HUES48 (cell line): ENCODE data around the gene LIN28A.

Experiments used
- H3K27ac ChIP-seq: one replicate; pipeline ENCODE4 v1.7.0; 2013; ENCODE audit warnings: low read depth, low read length, inconsistent platforms
- H3K27me3 ChIP-seq: 2 replicates; pipeline ENCODE4 v1.6.1; 2013; ENCODE audit warnings: mild to moderate bottlenecking, low read length; ENCODE audit not compliant: control insufficient read depth, insufficient read depth
- H3K36me3 ChIP-seq: 2 replicates; pipeline ENCODE4 v1.6.1; 2013; ENCODE audit warnings: low read length; ENCODE audit not compliant: control insufficient read depth, insufficient read depth
- H3K4me1 ChIP-seq: 2 replicates; pipeline ENCODE4 v1.6.1; 2013; ENCODE audit warnings: mild to moderate bottlenecking, low read length; ENCODE audit not compliant: control insufficient read depth, insufficient read depth
- H3K4me3 ChIP-seq: 2 replicates; pipeline ENCODE4 v1.5.1; 2013; ENCODE audit warnings: mild to moderate bottlenecking, low read depth, low read length
- H3K9ac ChIP-seq: 2 replicates; pipeline ENCODE4 v1.6.1; 2013; ENCODE audit warnings: mild to moderate bottlenecking, low read depth, low read length, moderate library complexity
- H3K9me3 ChIP-seq: 2 replicates; pipeline ENCODE4 v1.6.1; 2013; ENCODE audit warnings: low read length; ENCODE audit not compliant: control insufficient read depth, insufficient read depth

The LIN28A gene, protein sequence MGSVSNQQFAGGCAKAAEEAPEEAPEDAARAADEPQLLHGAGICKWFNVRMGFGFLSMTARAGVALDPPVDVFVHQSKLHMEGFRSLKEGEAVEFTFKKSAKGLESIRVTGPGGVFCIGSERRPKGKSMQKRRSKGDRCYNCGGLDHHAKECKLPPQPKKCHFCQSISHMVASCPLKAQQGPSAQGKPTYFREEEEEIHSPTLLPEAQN

DNA sequence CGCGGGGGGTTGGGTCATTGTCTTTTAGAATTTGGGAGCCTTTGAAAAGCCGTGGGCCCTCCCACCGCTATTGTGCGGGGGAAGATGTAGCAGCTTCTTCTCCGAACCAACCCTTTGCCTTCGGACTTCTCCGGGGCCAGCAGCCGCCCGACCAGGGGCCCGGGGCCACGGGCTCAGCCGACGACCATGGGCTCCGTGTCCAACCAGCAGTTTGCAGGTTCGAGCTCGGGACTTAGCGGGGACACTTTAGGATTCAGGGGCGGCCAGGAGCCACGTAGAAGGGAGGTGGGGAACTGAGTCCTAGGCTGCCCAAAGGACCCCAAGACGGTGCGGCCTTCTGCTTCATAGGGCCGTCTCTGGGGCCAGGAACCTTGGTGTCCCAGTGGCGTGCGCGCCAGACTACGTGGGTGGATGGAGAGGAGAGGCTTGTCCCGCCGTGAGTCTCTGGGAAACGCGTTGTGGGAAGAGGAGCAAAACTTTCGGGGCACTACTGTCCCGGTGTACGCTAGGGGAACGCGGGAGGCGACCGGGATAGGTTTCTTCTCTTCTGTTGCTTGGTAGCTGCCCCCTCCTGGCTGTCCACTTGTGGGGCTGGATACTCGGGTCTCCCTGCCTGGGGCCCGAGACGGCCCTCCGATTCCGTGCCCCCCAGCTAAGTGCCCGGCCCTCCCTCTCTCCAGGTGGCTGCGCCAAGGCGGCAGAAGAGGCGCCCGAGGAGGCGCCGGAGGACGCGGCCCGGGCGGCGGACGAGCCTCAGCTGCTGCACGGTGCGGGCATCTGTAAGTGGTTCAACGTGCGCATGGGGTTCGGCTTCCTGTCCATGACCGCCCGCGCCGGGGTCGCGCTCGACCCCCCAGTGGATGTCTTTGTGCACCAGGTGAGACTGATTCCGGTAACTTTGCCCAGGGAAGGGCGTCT lies at the start of gene LIN28A:
TSS of gene LIN28A (plus strand) at position 112 of the 918 bp plus-strand sequence. CDS start at position 187, 75 bp downstream.
- H3K27ac ChIP-seq = peak within 1 kb of the TSS; percentile 98

DNA sequence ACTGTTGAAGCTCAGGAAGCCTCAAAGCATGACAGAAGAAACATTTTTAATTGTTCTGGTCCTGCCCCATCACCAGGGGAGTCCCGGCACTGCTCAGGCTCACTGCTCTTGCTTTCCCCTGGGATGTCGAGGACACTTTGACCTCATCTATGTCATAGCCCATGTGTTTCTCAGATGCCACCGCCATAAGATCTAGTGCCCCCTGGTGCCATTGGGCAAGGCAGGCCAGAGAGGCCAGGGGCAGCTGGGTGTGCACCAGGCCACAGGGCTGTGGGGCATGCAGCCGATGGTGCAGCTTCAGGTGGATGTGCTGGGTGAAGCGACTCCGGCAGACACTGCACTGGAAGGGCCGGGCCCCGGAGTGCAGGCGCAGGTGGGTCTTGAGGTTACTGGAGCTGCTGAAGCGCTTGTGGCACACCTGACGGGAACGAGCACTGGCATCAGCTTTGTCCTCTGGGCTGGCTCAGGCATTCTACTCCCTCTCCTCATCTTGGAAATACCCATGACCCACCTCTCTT lies 49.0 kb upstream of the LIN28A start:
- H3K27me3 ChIP-seq = peaks cover 53% of the 10 kb centered on the region
- H3K9ac ChIP-seq = no peak overlapping the region
- peaks cover 20% of the 10 kb centered on the region for H3K4me1 ChIP-seq
- H3K36me3 ChIP-seq = no peaks in the 10 kb centered on the region
- H3K27ac ChIP-seq = no peak overlapping the region
- H3K4me3 ChIP-seq = no peak overlapping the region
- no peaks in the 10 kb centered on the region for H3K9me3 ChIP-seq

More for the DNA sequence above, at the start of gene LIN28A:
- H3K4me3 ChIP-seq = peak within 1 kb of the TSS; percentile 100
- H3K9ac ChIP-seq = peak within 1 kb of the TSS; percentile 99
- peaks cover 45% of the 10 kb centered on the region for H3K4me1 ChIP-seq
- H3K9me3 ChIP-seq = no peaks in the 10 kb centered on the region
- H3K36me3 ChIP-seq = peaks cover 43% of the 10 kb centered on the region
- no peaks in the 10 kb centered on the region for H3K27me3 ChIP-seq

DNA sequence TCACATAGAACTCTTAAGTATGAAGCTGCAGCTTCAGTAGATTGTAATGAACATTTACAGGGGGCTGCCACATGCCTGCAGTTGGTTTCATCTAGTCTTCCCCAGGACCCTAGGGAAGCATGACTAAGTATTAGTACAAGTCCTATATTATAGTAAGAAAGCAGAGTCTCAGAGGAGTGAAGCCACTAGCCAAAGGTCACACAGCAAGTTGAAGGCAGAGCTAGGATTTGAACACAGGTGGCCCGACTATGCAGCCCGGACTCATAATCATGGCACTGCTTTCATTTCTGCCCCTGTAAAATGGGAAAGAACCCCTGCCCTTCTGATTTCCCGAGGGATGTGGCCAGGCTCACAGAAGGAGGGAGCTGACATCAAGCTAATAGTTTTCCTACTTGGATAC lies 48.3 kb upstream of the LIN28A start:
- no peaks in the 10 kb centered on the region for H3K36me3 ChIP-seq
- peaks cover 53% of the 10 kb centered on the region for H3K27me3 ChIP-seq
- H3K9me3 ChIP-seq = no peaks in the 10 kb centered on the region
- H3K4me3 ChIP-seq = no peak overlapping the region
- no peak overlapping the region for H3K9ac ChIP-seq
- H3K4me1 ChIP-seq = peaks cover 17% of the 10 kb centered on the region
- H3K27ac ChIP-seq = no peak overlapping the region

DNA sequence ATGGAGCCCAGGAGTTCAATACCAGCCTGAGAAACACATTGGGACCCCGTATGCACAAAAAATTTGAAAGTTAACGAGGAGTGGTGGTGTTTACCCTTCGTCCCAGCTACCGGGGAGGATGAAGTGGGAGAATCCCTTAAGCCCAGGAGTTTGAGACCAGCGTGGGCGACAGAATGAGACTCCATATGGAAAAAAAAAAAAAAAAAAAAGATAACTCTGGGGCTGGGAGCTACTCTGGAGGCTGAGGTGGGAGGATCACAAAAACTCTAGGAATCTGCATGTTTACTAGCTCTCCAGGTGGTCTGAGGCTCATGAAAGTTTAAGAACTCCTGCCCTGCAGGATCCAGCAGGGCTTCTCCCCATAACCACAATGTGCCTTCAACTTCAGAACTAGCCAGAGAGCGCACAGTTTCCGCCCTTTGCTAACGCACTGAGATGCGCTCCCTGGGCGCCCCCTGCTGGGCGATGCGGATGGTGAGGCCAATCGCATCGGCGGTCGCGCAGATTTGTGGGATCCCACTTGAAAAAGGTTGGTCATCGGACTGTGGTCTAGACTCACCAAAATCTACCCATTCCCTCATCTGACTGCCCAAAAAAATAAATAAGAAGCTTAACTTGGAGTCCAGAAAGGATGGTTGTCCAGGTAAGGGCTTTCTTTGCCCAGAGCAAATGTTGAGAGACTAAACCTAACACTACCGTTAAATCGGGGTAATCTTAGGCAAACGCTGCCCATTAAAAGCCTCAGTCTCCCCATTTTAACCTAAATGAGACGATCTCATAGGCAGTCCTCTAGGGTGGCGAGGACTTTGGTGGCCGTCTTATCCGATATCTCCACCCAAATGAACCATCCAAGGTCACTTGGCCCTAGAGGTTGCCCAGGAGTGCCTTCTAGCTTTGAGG lies 46.8 kb upstream of the LIN28A start:
- Histone ChIP-seq H3K9ac (no peak overlapping the region), H3K4me3 (no peak overlapping the region)

DNA sequence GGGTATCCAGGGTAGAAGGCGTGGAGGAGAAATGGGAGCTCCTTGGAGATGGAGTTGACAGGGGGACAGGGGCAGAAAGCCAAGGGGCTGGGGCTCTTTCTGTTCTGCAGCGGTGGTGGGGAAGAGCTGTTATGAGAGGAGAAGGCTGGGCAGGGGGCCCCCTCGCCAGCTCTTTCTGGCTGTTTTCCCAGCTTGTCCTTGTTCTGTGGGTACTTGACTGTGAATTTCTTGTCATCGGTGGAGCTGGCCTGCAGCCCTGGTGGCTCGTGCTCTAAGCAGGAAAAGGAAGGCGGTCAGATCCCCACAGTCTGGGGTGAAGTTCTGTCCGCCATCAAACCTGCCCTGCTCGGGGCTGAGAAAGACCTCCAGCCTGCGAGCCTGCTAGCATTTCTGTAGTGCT lies 45.7 kb upstream of the LIN28A start:
- no peaks in the 10 kb centered on the region for H3K9me3 ChIP-seq
- no peak overlapping the region for H3K27ac ChIP-seq
- no peak overlapping the region for H3K9ac ChIP-seq
- peaks cover 9% of the 10 kb centered on the region for H3K4me1 ChIP-seq
- H3K36me3 ChIP-seq = no peaks in the 10 kb centered on the region
- H3K4me3 ChIP-seq = no peak overlapping the region
- H3K27me3 ChIP-seq = peaks cover 40% of the 10 kb centered on the region

More for the DNA sequence above, 46.8 kb upstream of the LIN28A start:
- no peaks in the 10 kb centered on the region for H3K9me3 ChIP-seq
- no peaks in the 10 kb centered on the region for H3K36me3 ChIP-seq
- H3K4me1 ChIP-seq = peaks cover 14% of the 10 kb centered on the region
- H3K27me3 ChIP-seq = peaks cover 51% of the 10 kb centered on the region
- no peak overlapping the region for H3K27ac ChIP-seq

DNA sequence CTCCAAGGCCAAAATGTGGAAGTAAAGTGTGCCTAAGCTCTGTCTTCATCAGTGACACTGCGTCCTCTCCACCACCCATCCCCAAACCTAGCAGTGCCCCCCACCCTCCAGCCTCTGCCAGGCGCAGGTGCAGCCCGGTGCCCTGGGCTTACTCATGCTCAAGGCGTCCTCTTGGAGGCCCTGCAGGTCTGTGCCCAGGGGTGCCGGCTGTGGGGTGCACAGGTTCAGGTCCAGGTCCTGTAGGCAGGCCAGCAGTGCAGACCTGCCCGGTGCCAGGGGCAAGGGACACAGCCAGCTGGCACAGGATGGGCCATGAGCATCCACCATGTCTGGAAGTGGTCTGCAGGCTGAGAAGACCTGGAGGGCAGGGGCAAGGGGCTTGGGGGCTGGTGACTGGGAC lies 43.2 kb upstream of the LIN28A start:
- Histone ChIP-seq H3K4me1 (peaks cover 3% of the 10 kb centered on the region; the same call in 1 of the 2 replicates), H3K27me3 (peaks cover 20% of the 10 kb centered on the region), H3K9me3 (no peaks in the 10 kb centered on the region), H3K9ac (no peak overlapping the region), H3K27ac (no peak overlapping the region), H3K36me3 (no peaks in the 10 kb centered on the region), H3K4me3 (no peak overlapping the region)

DNA sequence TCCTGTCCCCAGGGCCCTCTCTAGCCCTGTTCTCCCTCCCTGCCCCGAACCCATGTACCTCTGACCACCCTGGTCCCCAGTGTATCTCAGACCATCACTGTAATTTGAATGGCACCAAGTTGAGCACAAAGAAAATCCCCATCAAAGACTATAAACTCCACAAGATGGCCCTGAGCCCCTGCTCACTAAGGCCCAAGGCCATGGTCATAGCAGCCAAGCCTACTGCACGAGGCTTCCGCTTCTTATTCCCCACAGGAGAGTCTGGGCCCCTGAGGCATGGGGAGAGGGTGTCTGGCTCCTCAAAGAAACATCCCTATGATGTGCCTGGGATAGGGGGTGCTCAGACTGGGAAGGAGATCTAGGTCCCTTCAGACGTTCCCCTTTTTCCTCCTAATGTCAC lies 42.6 kb upstream of the LIN28A start:
- H3K9me3 ChIP-seq = no peaks in the 10 kb centered on the region
- peaks cover 14% of the 10 kb centered on the region for H3K27me3 ChIP-seq
- H3K27ac ChIP-seq = no peak overlapping the region
- no peak overlapping the region for H3K4me3 ChIP-seq
- H3K36me3 ChIP-seq = no peaks in the 10 kb centered on the region
- H3K4me1 ChIP-seq = peaks cover 3% of the 10 kb centered on the region; the same call in 1 of the 2 replicates
- H3K9ac ChIP-seq = no peak overlapping the region

DNA sequence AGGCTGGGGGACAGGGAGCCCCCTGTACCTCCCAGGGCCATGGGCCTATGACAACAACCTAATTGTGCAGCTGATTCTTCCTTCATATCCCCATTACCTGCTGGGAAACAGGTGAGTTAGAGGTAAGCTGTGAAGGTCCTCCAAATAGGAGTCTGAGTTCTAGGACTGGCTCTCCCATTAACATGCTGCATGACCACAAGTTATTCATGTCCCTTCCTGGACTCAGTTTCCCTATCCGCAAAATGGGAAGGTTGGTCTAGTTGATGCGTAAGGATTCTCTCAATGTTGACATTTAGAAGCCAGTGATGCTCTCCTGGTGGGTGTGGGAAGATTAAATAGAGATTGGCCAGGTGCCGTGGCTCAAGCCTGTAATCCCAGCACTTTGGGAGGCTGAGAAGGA lies 42.1 kb upstream of the LIN28A start:
- no peaks in the 10 kb centered on the region for H3K36me3 ChIP-seq
- no peak overlapping the region for H3K27ac ChIP-seq
- H3K4me1 ChIP-seq = peaks cover 3% of the 10 kb centered on the region; the same call in 1 of the 2 replicates
- no peak overlapping the region for H3K9ac ChIP-seq
- H3K27me3 ChIP-seq = peaks cover 11% of the 10 kb centered on the region
- no peak overlapping the region for H3K4me3 ChIP-seq
- H3K9me3 ChIP-seq = no peaks in the 10 kb centered on the region

DNA sequence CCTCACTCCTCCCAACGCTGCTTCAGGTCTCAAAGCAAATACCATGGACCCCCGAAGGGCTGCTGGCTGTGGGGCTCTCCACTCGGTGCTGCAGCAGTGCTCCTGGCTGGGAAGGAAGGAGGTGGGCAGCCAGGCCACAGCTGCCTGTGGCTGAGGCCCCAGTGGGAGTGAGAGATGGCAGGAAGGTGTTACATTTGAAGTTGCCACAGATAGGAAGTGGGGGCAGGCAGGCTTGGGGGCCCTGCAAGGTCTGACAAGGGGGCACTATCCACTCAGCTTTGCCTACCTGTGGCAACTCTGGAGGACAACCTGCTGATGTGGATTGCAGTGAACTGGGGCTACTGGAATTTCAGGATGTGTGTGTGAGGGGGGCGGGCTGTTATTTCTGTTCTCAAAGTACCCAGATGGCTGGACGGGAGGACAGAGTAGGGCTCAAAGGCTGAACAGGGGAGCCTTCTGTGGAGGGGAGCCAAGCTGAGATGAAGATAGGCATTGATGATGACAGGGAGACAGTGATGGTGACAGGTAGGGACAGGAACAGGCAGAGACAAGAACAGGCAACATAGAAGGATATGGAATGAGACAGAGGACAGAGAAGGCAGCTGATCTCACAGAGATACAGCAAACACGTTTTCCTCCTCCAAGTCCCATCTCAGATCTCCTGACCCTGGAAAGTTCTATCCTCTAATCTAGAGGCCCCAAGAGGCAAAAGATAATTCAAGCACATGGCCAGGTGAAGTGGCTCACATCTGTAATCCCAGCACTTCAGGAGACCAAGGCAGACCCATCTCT lies 39.8 kb upstream of the LIN28A start:
- Histone ChIP-seq H3K4me1 (0 out of 2 replicates have a peak, but pooled peaks cover 3% of the 10 kb centered on the region), H3K9me3 (no peaks in the 10 kb centered on the region), H3K27me3 (no peaks in the 10 kb centered on the region), H3K36me3 (no peaks in the 10 kb centered on the region), H3K4me3 (no peak overlapping the region), H3K27ac (no peak overlapping the region), H3K9ac (no peak overlapping the region)

DNA sequence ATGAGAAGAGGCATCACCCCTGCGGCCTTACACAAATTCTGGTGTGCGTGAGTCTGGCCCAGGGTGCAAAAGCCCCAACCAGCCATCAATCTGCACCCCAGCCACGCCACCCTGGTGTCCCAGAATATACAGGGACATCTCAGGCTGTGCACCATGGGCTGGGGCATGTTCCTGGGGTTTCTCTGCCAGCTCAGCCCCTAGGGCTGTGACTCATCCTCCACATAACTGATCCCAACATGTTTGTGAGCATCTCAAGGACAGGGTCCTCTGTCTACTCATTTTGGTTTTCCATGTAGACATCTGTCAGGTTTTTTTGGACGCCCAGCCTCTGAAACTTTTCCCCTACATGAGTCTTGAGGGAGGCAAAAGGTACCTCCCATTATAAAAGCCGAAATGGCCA lies 38.6 kb upstream of the LIN28A start:
- no peaks in the 10 kb centered on the region for H3K36me3 ChIP-seq
- no peak overlapping the region for H3K4me3 ChIP-seq
- 0 out of 2 replicates have a peak, but pooled peaks cover 3% of the 10 kb centered on the region for H3K4me1 ChIP-seq
- no peaks in the 10 kb centered on the region for H3K9me3 ChIP-seq
- H3K27ac ChIP-seq = no peak overlapping the region
- H3K27me3 ChIP-seq = no peaks in the 10 kb centered on the region
- no peak overlapping the region for H3K9ac ChIP-seq
